ENCODE results near the gene WHRN. TPM values are rescaled to one million over a fixed set of nuclear protein-coding genes. Genes with fewer than 3 reads are reported as not detected.
A peak's percentile ranks its signal among the peaks of the same experiment; 100 is the strongest.

The WHRN gene
- total and polyA plus RNA-seq, 9 of the 15 experiments (the other 6 are each of a cell fraction or from before 2014, with no cell fraction given), result 0.31 to 14.1 (median 3.0) TPM

GRCh38 chr9:114432323-114433067 is 72.8 kb downstream of the WHRN start:
- Histone ChIP-seq H4K20me1 (replicated peaks; ENCODE audit: control insufficient read depth, insufficient read depth, low read length) (peaks cover 5% of the 10 kb centered on the region; the same call in 1 of the 2 replicates), H3K9me1 (ENCODE audit: control insufficient read depth, insufficient read depth, low read length) (peaks cover 6% of the 10 kb centered on the region), H3K27ac (ENCODE audit: extremely low read depth, low read depth, low read length) (no peak overlapping the region), H3K4me1 (replicated peaks in 1 of 2; ENCODE audit: control insufficient read depth in 2 of 2, insufficient read depth in 2 of 2, low read length in 2 of 2) (peaks cover 0 to 2% of the 10 kb centered on the region in 2 experiments; a peak in 1 of 5 replicates), H3K9ac (ENCODE audit: insufficient read depth in 1 of 2, low read depth in 2 of 2, low read length in 2 of 2) (no peak overlapping the region), H3K4me3 (no peak overlapping the region), H3K79me2 (ENCODE audit: control insufficient read depth, insufficient read depth, low read length) (no peaks in the 10 kb centered on the region), H2AFZ (ENCODE audit: low read depth, low read length) (no peak overlapping the region), H3K4me2 (ENCODE audit: insufficient read depth, low read length) (no peak overlapping the region), H3K36me3 (ENCODE audit: control insufficient read depth, insufficient read depth, low read length) (no peaks in the 10 kb centered on the region), H3K9me3 (replicated peaks; ENCODE audit: control insufficient read depth, insufficient read depth, low read depth, low read length) (no peaks in the 10 kb centered on the region), H3K27me3 (ENCODE audit: control insufficient read depth in 2 of 2, insufficient read depth in 2 of 2, low read length in 2 of 2) (no peaks in the 10 kb centered on the region; a peak in 1 of 5 replicates)
- DNase-seq (ENCODE audit: extremely low read depth in 1 of 4, low spot score in 3 of 4) (no peak), FAIRE-seq (no peak), ATAC-seq (no peak)
- in situ Hi-C loops (cut with MboI) (loop anchor here (5.0 kb wide), 1 partner anchor 220 kb away; no protein-coding TSS in a partner anchor), intact Hi-C loops (cut with micrococcal nuclease) (no loop called here)
- ChIA-PET POLR2A (interaction anchor here (1.0 kb wide), 1 partner anchor 11 kb away, joined by 4 read pairs; no protein-coding TSS in a partner anchor), CTCF (ENCODE audit: low intra/inter-chr PET ratio) (interaction anchor here (0.9 kb wide), 1 partner anchor 27 kb away, joined by 3 read pairs; no protein-coding TSS in a partner anchor)
- 49% methylated on average over 6 of the region's 6 CpGs for WGBS (ENCODE audit: insufficient coverage, low coverage, missing lambda C conversion rate)
- no TSS peak for BruUV-seq (replicated peaks)
- peak; percentile 22 for TF ChIP-seq RBM25 (IDR thresholded peaks at IDR 0.05; ENCODE audit: low read depth, low read length, severe bottlenecking)
- no peak for TF ChIP-seq FOXJ3 (CRISPR knock-in tag; IDR thresholded peaks at IDR 0.05)

GRCh38 chr9:114431770-114432169 is 73.5 kb downstream of the WHRN start:
- WGBS (ENCODE audit: insufficient coverage, low coverage, missing lambda C conversion rate), result 38% methylated on average over 6 of the region's 6 CpGs
- H2AFZ ChIP-seq (ENCODE audit: low read depth, low read length), result no peak overlapping the region
- ChIA-PET CTCF (ENCODE audit: low intra/inter-chr PET ratio) (interaction anchor here (0.6 kb wide), 1 partner anchor 55 kb away, joined by 8 read pairs; no protein-coding TSS in a partner anchor), POLR2A (no interaction called here)
- peaks cover 5% of the 10 kb centered on the region; the same call in 1 of the 2 replicates for H4K20me1 ChIP-seq (replicated peaks; ENCODE audit: control insufficient read depth, insufficient read depth, low read length)
- no peak overlapping the region for H3K4me2 ChIP-seq (ENCODE audit: insufficient read depth, low read length)
- H3K79me2 ChIP-seq (ENCODE audit: control insufficient read depth, insufficient read depth, low read length), result no peaks in the 10 kb centered on the region
- no peak overlapping the region for H3K4me3 ChIP-seq
- no peak overlapping the region for H3K27ac ChIP-seq (ENCODE audit: extremely low read depth, low read depth, low read length)
- no peaks in the 10 kb centered on the region for H3K9me3 ChIP-seq (replicated peaks; ENCODE audit: control insufficient read depth, insufficient read depth, low read depth, low read length)
- H3K27me3 ChIP-seq (ENCODE audit: control insufficient read depth in 2 of 2, insufficient read depth in 2 of 2, low read length in 2 of 2), result no peaks in the 10 kb centered on the region; a peak in 1 of 5 replicates
- no peaks in the 10 kb centered on the region for H3K36me3 ChIP-seq (ENCODE audit: control insufficient read depth, insufficient read depth, low read length)
- no peaks in the 10 kb centered on the region for H3K4me1 ChIP-seq (replicated peaks in 1 of 2; ENCODE audit: control insufficient read depth in 2 of 2, insufficient read depth in 2 of 2, low read length in 2 of 2)
- FAIRE-seq, result no peak
- intact Hi-C loops (cut with micrococcal nuclease), result no loop called here
- H3K9me1 ChIP-seq (ENCODE audit: control insufficient read depth, insufficient read depth, low read length), result peaks cover 6% of the 10 kb centered on the region
- no TSS peak for BruUV-seq (replicated peaks)
- ATAC-seq, result no peak
- no peak overlapping the region for H3K9ac ChIP-seq (ENCODE audit: insufficient read depth in 1 of 2, low read depth in 2 of 2, low read length in 2 of 2)
- DNase-seq (ENCODE audit: extremely low read depth in 1 of 4, low spot score in 3 of 4), result no peak
- in situ Hi-C loops (cut with MboI), result loop anchor here (5.0 kb wide), 1 partner anchor 221 kb away; no protein-coding TSS in a partner anchor
- no peak for TF ChIP-seq TCF3 (CRISPR knock-in tag; IDR thresholded peaks at IDR 0.05)
- no peak for TF ChIP-seq MCM5 (IDR thresholded peaks at IDR 0.05; ENCODE audit: low read depth)
- TF ChIP-seq NONO (IDR thresholded peaks at IDR 0.05; ENCODE audit: low read depth in 2 of 2, low read length in 1 of 2), result no peak
- TF ChIP-seq ZFP1 (CRISPR knock-in tag; IDR thresholded peaks at IDR 0.05), result no peak
- TF ChIP-seq ZNF436 (CRISPR knock-in tag; IDR thresholded peaks at IDR 0.05), result no peak
- TF ChIP-seq, protein P1, sequence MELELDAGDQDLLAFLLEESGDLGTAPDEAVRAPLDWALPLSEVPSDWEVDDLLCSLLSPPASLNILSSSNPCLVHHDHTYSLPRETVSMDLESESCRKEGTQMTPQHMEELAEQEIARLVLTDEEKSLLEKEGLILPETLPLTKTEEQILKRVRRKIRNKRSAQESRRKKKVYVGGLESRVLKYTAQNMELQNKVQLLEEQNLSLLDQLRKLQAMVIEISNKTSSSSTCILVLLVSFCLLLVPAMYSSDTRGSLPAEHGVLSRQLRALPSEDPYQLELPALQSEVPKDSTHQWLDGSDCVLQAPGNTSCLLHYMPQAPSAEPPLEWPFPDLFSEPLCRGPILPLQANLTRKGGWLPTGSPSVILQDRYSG (tag; conservative IDR thresholded peaks at IDR 0.05; ENCODE audit: low read depth), result no peak
- no peak for TF ChIP-seq HDAC2 (IDR thresholded peaks at IDR 0.05)
- TF ChIP-seq ELF4 (CRISPR knock-in tag; IDR thresholded peaks at IDR 0.05), result no peak
- no peak for TF ChIP-seq GTF2A2 (tag; IDR thresholded peaks at IDR 0.05)
- no peak for TF ChIP-seq TRIM28 (IDR thresholded peaks at IDR 0.05)
- no peak for TF ChIP-seq IRF9 (tag; IDR thresholded peaks at IDR 0.05)

Data from K562 (cell line).